ENCODE data around the gene TNS1. TPM values are rescaled to one million over a fixed set of nuclear protein-coding genes. Genes with fewer than 3 reads are reported as not detected.

The TNS1 gene
- total RNA-seq, 1 donor from 2014 or later: 11.6 TPM

GRCh38 chr2:217775920-217776503 lies 226.8 kb downstream of the TNS1 start:
- Mint-ChIP-seq H3K27me3 (ENCODE audit: unreplicated experiment) (peaks cover 1% of the 10 kb centered on the region), H3K27ac (ENCODE audit: unreplicated experiment) (no peak overlapping the region), H3K36me3 (ENCODE audit: low read depth, unreplicated experiment) (no peaks in the 10 kb centered on the region), H3K9me3 (ENCODE audit: unreplicated experiment) (no peaks in the 10 kb centered on the region), H3K4me1 (ENCODE audit: unreplicated experiment) (no peaks in the 10 kb centered on the region), H3K4me3 (ENCODE audit: unreplicated experiment) (no peak overlapping the region)
- TF ChIP-seq CTCF (IDR thresholded peaks at IDR 0.05; ENCODE audit: unreplicated experiment): no peak
- DNase-seq (ENCODE audit: low spot score): no peak

- H3K4me1 Mint-ChIP-seq (ENCODE audit: unreplicated experiment): no peaks in the 10 kb centered on the region
- H3K27ac Mint-ChIP-seq (ENCODE audit: unreplicated experiment): no peak overlapping the region
- no peak overlapping the region for H3K4me3 Mint-ChIP-seq (ENCODE audit: unreplicated experiment)
- TF ChIP-seq CTCF (IDR thresholded peaks at IDR 0.05; ENCODE audit: unreplicated experiment): no peak
- H3K27me3 Mint-ChIP-seq (ENCODE audit: unreplicated experiment): peaks cover 2% of the 10 kb centered on the region
- no peaks in the 10 kb centered on the region for H3K9me3 Mint-ChIP-seq (ENCODE audit: unreplicated experiment)
- H3K36me3 Mint-ChIP-seq (ENCODE audit: low read depth, unreplicated experiment): no peaks in the 10 kb centered on the region
- DNase-seq (ENCODE audit: low spot score): no peak
Measured at GRCh38 chr2:217774232-217774631, 228.6 kb downstream of the TNS1 start.

GRCh38 chr2:217773539-217773938 lies 229.3 kb downstream of the TNS1 start:
- Mint-ChIP-seq H3K27me3 (ENCODE audit: unreplicated experiment) (peaks cover 2% of the 10 kb centered on the region), H3K4me1 (ENCODE audit: unreplicated experiment) (no peaks in the 10 kb centered on the region), H3K9me3 (ENCODE audit: unreplicated experiment) (no peaks in the 10 kb centered on the region), H3K4me3 (ENCODE audit: unreplicated experiment) (no peak overlapping the region), H3K27ac (ENCODE audit: unreplicated experiment) (no peak overlapping the region), H3K36me3 (ENCODE audit: low read depth, unreplicated experiment) (no peaks in the 10 kb centered on the region)
- TF ChIP-seq CTCF (IDR thresholded peaks at IDR 0.05; ENCODE audit: unreplicated experiment): no peak
- no peak for DNase-seq (ENCODE audit: low spot score)

GRCh38 chr2:217766356-217766755 lies 236.4 kb downstream of the TNS1 start:
- no peaks in the 10 kb centered on the region for H3K9me3 Mint-ChIP-seq (ENCODE audit: unreplicated experiment)
- no peak for TF ChIP-seq CTCF (IDR thresholded peaks at IDR 0.05; ENCODE audit: unreplicated experiment)

GRCh38 chr2:217761645-217762277 lies 241.0 kb downstream of the TNS1 start:
- H3K4me1 Mint-ChIP-seq (ENCODE audit: unreplicated experiment): no peaks in the 10 kb centered on the region
- peaks cover 4% of the 10 kb centered on the region for H3K36me3 Mint-ChIP-seq (ENCODE audit: low read depth, unreplicated experiment)
- H3K4me3 Mint-ChIP-seq (ENCODE audit: unreplicated experiment): no peak overlapping the region
- peaks cover 1% of the 10 kb centered on the region for H3K27me3 Mint-ChIP-seq (ENCODE audit: unreplicated experiment)
- no peak overlapping the region for H3K27ac Mint-ChIP-seq (ENCODE audit: unreplicated experiment)
- TF ChIP-seq CTCF (IDR thresholded peaks at IDR 0.05; ENCODE audit: unreplicated experiment): no peak
- H3K9me3 Mint-ChIP-seq (ENCODE audit: unreplicated experiment): no peaks in the 10 kb centered on the region
- DNase-seq (ENCODE audit: low spot score): no peak

More at GRCh38 chr2:217766356-217766755, 236.4 kb downstream of the TNS1 start:
- Mint-ChIP-seq H3K27ac (ENCODE audit: unreplicated experiment) (no peak overlapping the region), H3K36me3 (ENCODE audit: low read depth, unreplicated experiment) (peaks cover 4% of the 10 kb centered on the region), H3K27me3 (ENCODE audit: unreplicated experiment) (peaks cover 1% of the 10 kb centered on the region), H3K4me3 (ENCODE audit: unreplicated experiment) (no peak overlapping the region), H3K4me1 (ENCODE audit: unreplicated experiment) (no peaks in the 10 kb centered on the region)
- DNase-seq (ENCODE audit: low spot score): no peak

Measured in endothelial cell (in vitro differentiated cells).